HepG2 (cell line): ENCODE measurements around the gene LMX1B. TPM values are rescaled to one million over a fixed set of nuclear protein-coding genes. Genes with fewer than 3 reads are reported as not detected.

Source experiments
- ATAC-seq: fragments of 200-7000 bp; cut with Tn5 transposase; 3 replicates; pipeline ENCODE4 v1.9.1; 2020; ENCODE audit warnings: mild to moderate bottlenecking, moderate library complexity
- BruUV-seq: library from RNA; stranded (reverse); fragments of 400-500 nt; replicated peaks from 2 replicates; lab custom pipeline; 2021; lab: Mats Ljungman, UMichigan
- CTCF ChIA-PET: fragments of 300-600 bp; formaldehyde crosslinking; extraction: SDS; loops from one replicate; lab custom pipeline; 2021; ENCODE audit warnings: low total read pairs, inconsistent platforms, low intra/inter-chr PET ratio; lab: Yijun Ruan, JAX
- POLR2A ChIA-PET: fragments of 350-600 bp; sonication (Branson Sonifier 250); formaldehyde crosslinking; loops from one replicate; lab custom pipeline; 2020; ENCODE audit warnings: antibody characterized with exemption, inconsistent platforms; lab: Yijun Ruan, JAX
- DNase-seq: peaks from one replicate; pipeline ENCODE4 v3.0.0-alpha.2; 2015; ENCODE audit warnings: low spot score
- FAIRE-seq: peaks from 3 replicates; lab custom pipeline; 2011; peaks lifted over from hg19 to GRCh38; lab: Jason Lieb, UNC
- H2AFZ ChIP-seq: one replicate; pipeline ENCODE4 v1.6.1; 2011; ENCODE audit warnings: low read length, inconsistent platforms
- H3K27ac ChIP-seq: fragments of 300-600 bp; 3 replicates; pipeline ENCODE4 v1.8.0; 2011; ENCODE audit warnings: mixed run types, mild to moderate bottlenecking, mixed read lengths, low read length, inconsistent platforms; ENCODE audit not compliant: insufficient read depth; ENCODE audit errors: extremely low read length
- H3K27me3 ChIP-seq, 2 experiments: fragments of 200-600 bp in 1 of 2; 2 replicates in 1 of 2; 3 replicates in 1 of 2; pipeline versions ENCODE4 v1.6.0 to v1.8.0; 2011; ENCODE audit warnings: low read length in 2 of 2, mild to moderate bottlenecking in 2 of 2, moderate library complexity in 2 of 2, inconsistent platforms in 1 of 2; ENCODE audit not compliant: insufficient read depth in 2 of 2, control insufficient read depth in 1 of 2
- H3K36me3 ChIP-seq, 2 experiments: fragments of 200-600 bp in 1 of 2; replicated peaks in 1 of 2; 2 replicates in 1 of 2; 3 replicates in 1 of 2; pipeline versions ENCODE4 v1.5.1 to v1.8.0; 2011; ENCODE audit warnings: low read length in 2 of 2, inconsistent platforms in 1 of 2; ENCODE audit not compliant: insufficient read depth in 2 of 2, control insufficient read depth in 1 of 2
- H3K4me1 ChIP-seq: 2 replicates; pipeline ENCODE4 v1.5.1; 2012; ENCODE audit warnings: low read length, inconsistent platforms; ENCODE audit not compliant: insufficient read depth
- H3K4me2 ChIP-seq: 2 replicates; pipeline ENCODE4 v1.6.0; 2011; ENCODE audit warnings: low read depth, low read length, inconsistent platforms
- H3K4me3 ChIP-seq, 3 experiments: fragments of 200-600 bp in 1 of 3; sonication (generic), shearing (Covaris generic) in 1 of 3; replicated peaks in 1 of 3; 2 replicates each; pipeline ENCODE4 v1.5.1; 2011 to 2016; ENCODE audit warnings: low read length in 3 of 3, inconsistent platforms in 2 of 3, low read depth in 2 of 3, mild to moderate bottlenecking in 2 of 3, control low read depth in 1 of 3, mixed read lengths in 1 of 3; ENCODE audit not compliant: insufficient read depth in 1 of 3
- H3K79me2 ChIP-seq: one replicate; pipeline ENCODE4 v1.6.1; 2011; ENCODE audit warnings: low read length, inconsistent platforms; ENCODE audit not compliant: insufficient read depth
- H3K9ac ChIP-seq: 2 replicates; pipeline ENCODE4 v1.6.0; 2011; ENCODE audit warnings: mild to moderate bottlenecking, low read depth, low read length, inconsistent platforms; ENCODE audit not compliant: insufficient read depth
- H3K9me3 ChIP-seq: 2 replicates; pipeline ENCODE4 v1.5.1; 2012; ENCODE audit warnings: mild to moderate bottlenecking, low read length
- H4K20me1 ChIP-seq: 2 replicates; pipeline ENCODE4 v1.6.0; 2011; ENCODE audit warnings: inconsistent platforms, mild to moderate bottlenecking, low read length, moderate library complexity; ENCODE audit not compliant: insufficient read depth
- ASH2L ChIP-seq: fragments of 300-600, 200-600 bp; sonication (generic); IDR thresholded peaks from 2 replicates; pipeline ENCODE4 v1.7.0; 2017; ENCODE audit warnings: low read depth, mild to moderate bottlenecking, moderate library complexity, mixed read lengths, low read length; ENCODE audit not compliant: insufficient read length
- FOXP4 ChIP-seq: sonication (generic); formaldehyde crosslinking; IDR thresholded peaks from 2 replicates; pipeline ENCODE4 v1.4.0; 2020; ENCODE audit warnings: missing genetic modification reagents
- NFAT5 ChIP-seq: sonication (generic); formaldehyde crosslinking; IDR thresholded peaks from 2 replicates; pipeline ENCODE4 v1.4.0; 2020; ENCODE audit warnings: missing genetic modification reagents
- ONECUT2 ChIP-seq: sonication (generic); formaldehyde crosslinking; IDR thresholded peaks from 2 replicates; pipeline ENCODE4 v1.4.0; 2020; ENCODE audit warnings: missing genetic modification reagents
- REST ChIP-seq, 2 experiments: IDR thresholded peaks; 2 replicates each; pipeline ENCODE4 v1.6.1; 2011 to 2012; ENCODE audit warnings: low read length in 2 of 2, borderline replicate concordance in 1 of 2, low read depth in 1 of 2, mild to moderate bottlenecking in 1 of 2, moderate library complexity in 1 of 2
- SYNCRIP ChIP-seq: fragments of 200-400 bp; formaldehyde crosslinking; IDR thresholded peaks from 2 replicates; pipeline ENCODE4 v1.6.1; 2018; ENCODE audit warnings: mild to moderate bottlenecking, low read depth, low read length; ENCODE audit not compliant: insufficient read depth
- ZNF484 ChIP-seq: sonication (generic); formaldehyde crosslinking; IDR thresholded peaks from 2 replicates; pipeline ENCODE4 v1.5.1; 2020; ENCODE audit warnings: mild to moderate bottlenecking, low read depth, missing genetic modification reagents, borderline replicate concordance
- WGBS: methylation state at CpG from one replicate; pipeline ENCODE4 v1.1.6; 2017; ENCODE audit warnings: low lambda C conversion rate; 5-methylcytosine and 5-hydroxymethylcytosine counted together
- in situ Hi-C: cut with HindIII; loops from 2 replicates; pipeline ENCODE4 v1.10.0; 2017; ENCODE audit warnings: low pct_unique_long_range_greater_than_20kb; ENCODE audit not compliant: extremely low pct_ligation_motif_present
- intact Hi-C: fragments of 100-400 bp; cut with micrococcal nuclease; formaldehyde crosslinking; loops from one replicate; pipeline ENCODE4 v1.10.0; 2022; ENCODE audit not compliant: unreplicated experiment
- polyA plus RNA-seq, 8 experiments: library from polyadenylated mRNA; depleted of rRNA in 3 of 8; stranded (reverse) in 7 of 8; unstranded in 1 of 8; fragments of >200 nt; fragmentation: Illumina TruSeq in 4 of 8; extraction: Trizol in 4 of 8; gene quantifications; 2 replicates each; pipeline versions ENCODE4 v1.2.1 to v1.2.3, GENCODE V29; 2011 to 2016; ENCODE audit warnings: low read depth in 4 of 8, missing spikeins in 1 of 8, mixed read lengths in 1 of 8; ENCODE audit not compliant: insufficient read depth in 1 of 8
- total RNA-seq, 5 experiments: library from RNA; depleted of rRNA; stranded (reverse); fragments of >200 nt; fragmentation: Illumina TruSeq; extraction: Trizol; gene quantifications; 2 replicates each; pipeline ENCODE4 v1.2.3, GENCODE V29; 2016; ENCODE audit warnings: low read depth in 1 of 5

LMX1B gene
- total and polyA plus RNA-seq, 2 of the 13 experiments (the other 11 are each of a cell fraction or from before 2014, with no cell fraction given): not detected

GRCh38 chr9:126613651-126614050 lies at the start of gene LMX1B (continued):
- no peak for TF ChIP-seq NFAT5

GRCh38 chr9:126564128-126564527 lies 49.6 kb upstream of the LMX1B start:
- intact Hi-C loops (no loop called here), in situ Hi-C loops (no loop called here)
- peaks cover 8 to 36% of the 10 kb centered on the region in 2 experiments for H3K27me3 ChIP-seq
- POLR2A ChIA-PET: no interaction called here
- BruUV-seq: no TSS peak
- no peak overlapping the region for H3K4me2 ChIP-seq
- no peaks in the 10 kb centered on the region for H3K36me3 ChIP-seq
- no peak overlapping the region for H3K4me3 ChIP-seq
- no peak overlapping the region for H3K9ac ChIP-seq
- WGBS: 19% methylated on average over 9 of the region's 10 CpGs
- H3K9me3 ChIP-seq: no peaks in the 10 kb centered on the region
- H3K79me2 ChIP-seq: no peaks in the 10 kb centered on the region
- FAIRE-seq: no peak
- ATAC-seq: peak; percentile 51
- CTCF ChIA-PET: no interaction called here
- peaks cover 17% of the 10 kb centered on the region; the same call in 1 of the 2 replicates for H3K4me1 ChIP-seq
- H3K27ac ChIP-seq: no peak overlapping the region
- no peak overlapping the region for H2AFZ ChIP-seq
- no peaks in the 10 kb centered on the region for H4K20me1 ChIP-seq
- DNase-seq: no peak
- peak; percentile 38 to 74 for TF ChIP-seq REST (IDR thresholded peaks at IDR 0.05; ENCODE audit: borderline replicate concordance in 1 of 2, low read depth in 1 of 2, low read length in 2 of 2)
- TF ChIP-seq FOXP4 (CRISPR knock-in tag): no peak
- TF ChIP-seq ONECUT2: no peak
- TF ChIP-seq SYNCRIP: no peak
- TF ChIP-seq ZNF484: no peak
- TF ChIP-seq ASH2L: no peak
